Bronchial epithelial cell (primary cell): ENCODE data around the gene FBXW4. TPM values are rescaled to one million over a fixed set of nuclear protein-coding genes. Genes with fewer than 3 reads are reported as not detected.

Experiments used
- DNase-seq: peaks from one replicate; pipeline ENCODE4 v3.0.0-alpha.2; 2010; ENCODE audit warnings: low read depth
- FAIRE-seq: peaks from 2 replicates; lab custom pipeline; 2011; peaks lifted over from hg19 to GRCh38; lab: Jason Lieb, UNC
- H3K27me3 ChIP-seq: 2 replicates; pipeline ENCODE4 v1.5.1; 2011; ENCODE audit warnings: low read length; ENCODE audit not compliant: control insufficient read depth, insufficient read depth
- H3K36me3 ChIP-seq: 2 replicates; pipeline ENCODE4 v1.5.1; 2011; ENCODE audit warnings: low read length; ENCODE audit not compliant: control insufficient read depth, insufficient read depth
- H3K4me3 ChIP-seq: 2 replicates; pipeline ENCODE4 v1.5.1; 2011; ENCODE audit warnings: mild to moderate bottlenecking, low read depth, low read length, control low read depth
- CTCF ChIP-seq: IDR thresholded peaks from 2 replicates; pipeline ENCODE4 v1.5.1; 2011; ENCODE audit warnings: mild to moderate bottlenecking, moderate library complexity, low read length, control low read depth, inconsistent platforms; ENCODE audit not compliant: insufficient read depth, severe bottlenecking
- total RNA-seq: library from RNA; depleted of rRNA; stranded (reverse); fragments of >200 nt; gene quantifications from 2 replicates; pipeline ENCODE4 v1.2.1, GENCODE V29; 2014

FBXW4 gene
- total RNA-seq, 1 donor from 2014 or later = 49.5 TPM

DNA sequence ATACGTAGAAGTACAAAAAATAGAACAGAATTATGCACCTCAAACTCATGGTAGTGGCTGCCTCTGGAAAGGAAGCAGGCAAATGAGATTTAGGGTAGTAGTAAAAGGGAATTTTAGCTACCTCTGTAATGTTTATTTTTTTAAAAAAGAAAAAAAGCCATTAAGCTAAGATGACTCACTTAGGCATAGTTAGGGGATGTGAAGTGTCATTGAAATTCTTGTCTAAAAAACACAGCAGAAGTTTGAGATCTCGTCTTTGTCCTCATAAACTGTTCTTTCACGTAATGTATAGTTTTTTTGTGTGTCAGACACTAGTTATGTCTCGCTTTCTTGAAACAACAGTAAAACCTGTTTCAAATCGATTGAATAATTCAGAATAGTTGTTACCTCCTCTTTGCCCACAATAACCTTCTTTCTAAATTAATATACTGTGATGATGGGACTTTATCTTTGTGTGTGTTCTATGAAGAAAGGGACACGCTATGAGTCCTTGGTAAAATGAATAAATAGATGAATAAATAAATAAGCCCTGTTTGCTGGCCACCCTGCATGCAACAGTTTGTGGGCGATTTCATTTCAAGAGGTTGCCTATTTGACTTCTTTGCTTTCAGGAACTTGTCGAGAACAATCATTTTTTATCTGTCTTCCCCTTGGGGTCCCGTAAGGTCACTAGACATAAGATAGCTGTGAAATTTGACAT is 14.5 kb upstream of the FBXW4 start:
- Histone ChIP-seq H3K4me3 (no peak overlapping the region), H3K27me3 (peaks cover 10% of the 10 kb centered on the region), H3K36me3 (no peaks in the 10 kb centered on the region)
- no peak for FAIRE-seq
- DNase-seq = no peak
- no peak for TF ChIP-seq CTCF

DNA sequence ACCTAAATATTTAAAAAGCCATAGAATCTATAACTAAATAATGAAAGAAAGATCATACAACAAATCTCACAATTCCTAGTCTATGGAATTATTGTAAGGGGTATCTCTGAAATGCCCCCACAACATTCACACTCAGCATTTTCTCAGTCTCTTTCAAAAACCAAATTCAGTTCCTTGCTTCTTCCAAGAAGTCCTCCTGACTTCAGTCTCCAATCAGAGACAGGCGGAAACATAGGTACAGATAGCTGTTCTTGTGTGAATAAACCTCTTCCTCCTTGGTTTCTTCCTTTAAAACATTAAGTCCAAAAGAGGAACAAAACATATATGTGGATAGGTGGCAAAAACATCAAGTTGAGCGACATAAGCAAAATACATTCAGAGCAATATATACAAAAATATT is 13.9 kb upstream of the FBXW4 start:
- Histone ChIP-seq H3K36me3 (no peaks in the 10 kb centered on the region), H3K4me3 (no peak overlapping the region), H3K27me3 (peaks cover 10% of the 10 kb centered on the region)
- no peak for TF ChIP-seq CTCF
- FAIRE-seq (no peak), DNase-seq (no peak)

GRCh38 chr10:101708073-101708472 is 13.1 kb upstream of the FBXW4 start:
- no peak overlapping the region for H3K4me3 ChIP-seq
- FAIRE-seq (no peak), DNase-seq (no peak)
- no peak for TF ChIP-seq CTCF
- peaks cover 10% of the 10 kb centered on the region for H3K27me3 ChIP-seq
- H3K36me3 ChIP-seq = no peaks in the 10 kb centered on the region

GRCh38 chr10:101704331-101704730 is 9.4 kb upstream of the FBXW4 start:
- H3K36me3 ChIP-seq = no peaks in the 10 kb centered on the region
- H3K4me3 ChIP-seq = no peak overlapping the region
- H3K27me3 ChIP-seq = peaks cover 6% of the 10 kb centered on the region
- no peak for FAIRE-seq
- no peak for DNase-seq
- no peak for TF ChIP-seq CTCF

- FAIRE-seq (no peak), DNase-seq (no peak)
- Histone ChIP-seq H3K4me3 (no peak overlapping the region), H3K27me3 (no peaks in the 10 kb centered on the region), H3K36me3 (no peaks in the 10 kb centered on the region)
- no peak for TF ChIP-seq CTCF
Observed at GRCh38 chr10:101696632-101697031, 1.7 kb upstream of the FBXW4 start.

DNA sequence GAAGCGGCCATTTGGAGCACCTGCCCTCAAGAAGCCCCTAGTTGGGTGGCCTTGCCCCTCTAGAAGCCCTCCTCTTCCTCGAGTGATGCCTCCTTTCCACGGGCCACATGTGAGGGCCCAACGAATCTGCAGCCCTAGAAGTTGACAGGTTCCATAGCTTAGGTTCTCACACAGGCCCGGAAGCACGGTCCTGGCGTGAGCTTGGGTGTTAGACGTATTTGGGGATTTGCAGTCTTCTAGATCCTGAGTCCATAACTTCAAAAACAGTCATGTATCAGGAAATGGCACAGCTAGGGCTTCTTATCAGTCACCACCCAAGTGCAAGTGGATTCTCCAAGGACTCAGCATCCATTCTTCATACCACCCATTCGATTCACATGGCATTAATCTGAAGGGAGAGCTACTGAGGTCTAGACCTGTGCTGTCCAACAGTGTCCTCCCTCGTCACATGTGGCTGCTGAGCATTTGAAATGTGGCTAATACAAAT is 477 bp upstream of the FBXW4 start:
- FAIRE-seq (peak; percentile 64), DNase-seq (no peak)
- no peaks in the 10 kb centered on the region for H3K27me3 ChIP-seq
- H3K36me3 ChIP-seq = no peaks in the 10 kb centered on the region
- no peak for TF ChIP-seq CTCF
- peak overlapping the region; percentile 97 for H3K4me3 ChIP-seq
